ENCODE measurements around the gene GSAP. TPM values are rescaled to one million over a fixed set of nuclear protein-coding genes. Genes with fewer than 3 reads are reported as not detected.

Gene GSAP
- total and polyA plus RNA-seq, 2 donors (not counting 1 experiment from before 2014, with no cell fraction given): 140 to 207 TPM

GRCh38 chr7:77420438-77420837 lies 4.3 kb upstream of the GSAP start:
- Mint-ChIP-seq H3K27ac (no peak overlapping the region), H3K27me3 (no peaks in the 10 kb centered on the region), H3K9me3 (ENCODE audit: insufficient read depth) (no peaks in the 10 kb centered on the region), H3K4me3 (no peak overlapping the region), H3K4me1 (peaks cover 30% of the 10 kb centered on the region)
- WGBS (ENCODE audit: insufficient coverage): no CpG with 5 or more reads among the region's 5 CpGs
- H3K27me3 ChIP-seq (replicated peaks in 1 of 4; ENCODE audit: control extremely low read depth in 1 of 4, control insufficient read depth in 3 of 4, insufficient read depth in 4 of 4, low read length in 3 of 4): no peaks in the 10 kb centered on the region
- no peak overlapping the region for H3K4me3 ChIP-seq (ENCODE audit: control extremely low read depth in 1 of 5, extremely low read depth in 1 of 5, insufficient read depth in 1 of 5, low read depth in 2 of 5, low read length in 4 of 5)
- no peaks in the 10 kb centered on the region for H3K9me3 ChIP-seq (ENCODE audit: control extremely low read depth in 1 of 3, control insufficient read depth in 2 of 3, insufficient read depth in 1 of 3, low read length in 2 of 3)
- H2AFZ ChIP-seq (ENCODE audit: insufficient read depth, low read depth, low read length, poor library complexity, severe bottlenecking): no peak overlapping the region
- TF ChIP-seq EZH2 (IDR thresholded peaks at IDR 0.05; ENCODE audit: borderline replicate concordance, insufficient read depth, low read depth, low read length, poor library complexity, severe bottlenecking): no peak
- TF ChIP-seq, protein P1, sequence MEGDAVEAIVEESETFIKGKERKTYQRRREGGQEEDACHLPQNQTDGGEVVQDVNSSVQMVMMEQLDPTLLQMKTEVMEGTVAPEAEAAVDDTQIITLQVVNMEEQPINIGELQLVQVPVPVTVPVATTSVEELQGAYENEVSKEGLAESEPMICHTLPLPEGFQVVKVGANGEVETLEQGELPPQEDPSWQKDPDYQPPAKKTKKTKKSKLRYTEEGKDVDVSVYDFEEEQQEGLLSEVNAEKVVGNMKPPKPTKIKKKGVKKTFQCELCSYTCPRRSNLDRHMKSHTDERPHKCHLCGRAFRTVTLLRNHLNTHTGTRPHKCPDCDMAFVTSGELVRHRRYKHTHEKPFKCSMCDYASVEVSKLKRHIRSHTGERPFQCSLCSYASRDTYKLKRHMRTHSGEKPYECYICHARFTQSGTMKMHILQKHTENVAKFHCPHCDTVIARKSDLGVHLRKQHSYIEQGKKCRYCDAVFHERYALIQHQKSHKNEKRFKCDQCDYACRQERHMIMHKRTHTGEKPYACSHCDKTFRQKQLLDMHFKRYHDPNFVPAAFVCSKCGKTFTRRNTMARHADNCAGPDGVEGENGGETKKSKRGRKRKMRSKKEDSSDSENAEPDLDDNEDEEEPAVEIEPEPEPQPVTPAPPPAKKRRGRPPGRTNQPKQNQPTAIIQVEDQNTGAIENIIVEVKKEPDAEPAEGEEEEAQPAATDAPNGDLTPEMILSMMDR (IDR thresholded peaks at IDR 0.05): no peak
- intact Hi-C loops (cut with micrococcal nuclease): no loop called here
- DNase-seq (no peak), ATAC-seq (ENCODE audit: low read depth) (no peak)
- peaks cover 16 to 17% of the 10 kb centered on the region in 2 donors for H3K4me1 ChIP-seq (ENCODE audit: control insufficient read depth in 2 of 2, insufficient read depth in 2 of 2, low read length in 2 of 2)
- no peaks in the 10 kb centered on the region for H4K20me1 ChIP-seq (ENCODE audit: control insufficient read depth, insufficient read depth, low read length, poor library complexity, severe bottlenecking)
- ChIA-PET CTCF (interaction anchor here (0.6 kb wide), 1 partner anchor 43 kb away, joined by 3 read pairs; no protein-coding TSS in a partner anchor), POLR2A (no interaction called here)
- no peak overlapping the region for H3K9ac ChIP-seq (ENCODE audit: low read length)
- no peaks in the 10 kb centered on the region for H3K36me3 ChIP-seq (replicated peaks in 1 of 2; ENCODE audit: control extremely low read depth in 1 of 2, control insufficient read depth in 1 of 2, extremely low read depth in 1 of 2, insufficient read depth in 2 of 2, low read length in 1 of 2)
- peaks cover 14% of the 10 kb centered on the region for H3K79me2 ChIP-seq (ENCODE audit: control insufficient read depth, insufficient read depth, low read length)
- H3K4me2 ChIP-seq (replicated peaks; ENCODE audit: low read depth, low read length, poor library complexity, severe bottlenecking): no peak overlapping the region
- no peak overlapping the region for H3K27ac ChIP-seq (ENCODE audit: low read length in 2 of 2)

GRCh38 chr7:77419102-77419501 lies 3.0 kb upstream of the GSAP start:
- Mint-ChIP-seq H3K27me3 (no peaks in the 10 kb centered on the region), H3K4me3 (no peak overlapping the region)
- intact Hi-C loops (cut with micrococcal nuclease): loop anchor here (5.0 to 10.0 kb wide), 2 partner anchors 84 to 227 kb away; no protein-coding TSS in a partner anchor

More at GRCh38 chr7:77419102-77419501, 3.0 kb upstream of the GSAP start:
- ATAC-seq (ENCODE audit: low read depth): no peak
- Histone ChIP-seq H4K20me1 (ENCODE audit: control insufficient read depth, insufficient read depth, low read length, poor library complexity, severe bottlenecking) (no peaks in the 10 kb centered on the region), H3K79me2 (ENCODE audit: control insufficient read depth, insufficient read depth, low read length) (peaks cover 22% of the 10 kb centered on the region), H3K27ac (ENCODE audit: low read length in 2 of 2) (no peak overlapping the region), H3K4me3 (ENCODE audit: control extremely low read depth in 1 of 5, extremely low read depth in 1 of 5, insufficient read depth in 1 of 5, low read depth in 2 of 5, low read length in 4 of 5) (no peak overlapping the region), H3K36me3 (replicated peaks in 1 of 2; ENCODE audit: control extremely low read depth in 1 of 2, control insufficient read depth in 1 of 2, extremely low read depth in 1 of 2, insufficient read depth in 2 of 2, low read length in 1 of 2) (no peaks in the 10 kb centered on the region), H3K27me3 (replicated peaks in 1 of 4; ENCODE audit: control extremely low read depth in 1 of 4, control insufficient read depth in 3 of 4, insufficient read depth in 4 of 4, low read length in 3 of 4) (no peaks in the 10 kb centered on the region), H3K4me2 (replicated peaks; ENCODE audit: low read depth, low read length, poor library complexity, severe bottlenecking) (no peak overlapping the region), H2AFZ (ENCODE audit: insufficient read depth, low read depth, low read length, poor library complexity, severe bottlenecking) (peak overlapping the region; percentile 29), H3K4me1 (ENCODE audit: control insufficient read depth in 2 of 2, insufficient read depth in 2 of 2, low read length in 2 of 2) (peaks cover 18 to 22% of the 10 kb centered on the region in 2 donors), H3K9me3 (ENCODE audit: control extremely low read depth in 1 of 3, control insufficient read depth in 2 of 3, insufficient read depth in 1 of 3, low read length in 2 of 3) (no peaks in the 10 kb centered on the region), H3K9ac (ENCODE audit: low read length) (no peak overlapping the region)
- H3K27ac Mint-ChIP-seq: peak overlapping the region; percentile 78
- peaks cover 37% of the 10 kb centered on the region for H3K4me1 Mint-ChIP-seq
- no peak for TF ChIP-seq EZH2 (IDR thresholded peaks at IDR 0.05; ENCODE audit: borderline replicate concordance, insufficient read depth, low read depth, low read length, poor library complexity, severe bottlenecking)
- TF ChIP-seq, protein P1 (IDR thresholded peaks at IDR 0.05): no peak
- ChIA-PET CTCF (interaction anchor here (0.8 kb wide), 1 partner anchor 17 kb away, joined by 3 read pairs; no protein-coding TSS in a partner anchor), POLR2A (interaction anchor here (0.6 to 1.1 kb wide), 2 partner anchors 10 to 45 kb away, joined by 4 to 6 read pairs; no protein-coding TSS in a partner anchor)
- WGBS (ENCODE audit: insufficient coverage): 97% methylated on average over 3 of the region's 4 CpGs
- DNase-seq: no peak
- no peaks in the 10 kb centered on the region for H3K9me3 Mint-ChIP-seq (ENCODE audit: insufficient read depth)

Measured in B cell (primary cell).